HepG2 (cell line): ENCODE data around the gene ASB14. TPM values are rescaled to one million over a fixed set of nuclear protein-coding genes. Genes with fewer than 3 reads are reported as not detected.

Experiments used
- GPN1 ChIP-seq: sonication (generic); formaldehyde crosslinking; IDR thresholded peaks from 2 replicates; pipeline ENCODE4 v1.5.1; 2020; ENCODE audit warnings: missing genetic modification reagents, borderline replicate concordance
- HDAC1 ChIP-seq: sonication (generic); formaldehyde crosslinking; IDR thresholded peaks from 2 replicates; pipeline ENCODE4 v1.5.1; 2020; ENCODE audit warnings: mild to moderate bottlenecking, missing genetic modification reagents
- JUND ChIP-seq: sonication (generic); formaldehyde crosslinking; IDR thresholded peaks from 2 replicates; pipeline ENCODE4 v1.8.0; 2022; ENCODE audit warnings: mild to moderate bottlenecking, missing genetic modification reagents
- KAT8 ChIP-seq: IDR thresholded peaks from 2 replicates; pipeline ENCODE4 v1.6.1; 2016; ENCODE audit warnings: missing genetic modification reagents, missing compliant biosample characterization
- LCORL ChIP-seq, 2 experiments: fragments of 450-650 bp in 1 of 2; sonication (generic) in 1 of 2; formaldehyde crosslinking in 1 of 2; IDR thresholded peaks; 2 replicates each; pipeline versions ENCODE4 v1.5.0 to v1.6.1; 2017 to 2020; ENCODE audit warnings: antibody characterized with exemption in 1 of 2, missing genetic modification reagents in 1 of 2
- MEIS2 ChIP-seq: sonication (generic); formaldehyde crosslinking; IDR thresholded peaks from 2 replicates; pipeline ENCODE4 v1.9.0; 2021; ENCODE audit warnings: mild to moderate bottlenecking, missing genetic modification reagents
- MXD4 ChIP-seq: IDR thresholded peaks from 2 replicates; pipeline ENCODE4 v1.6.1; 2016; ENCODE audit warnings: mild to moderate bottlenecking, missing biosample characterization, missing genetic modification reagents
- NPAS2 ChIP-seq: sonication (generic); formaldehyde crosslinking; IDR thresholded peaks from 2 replicates; pipeline ENCODE4 v1.8.0; 2022; ENCODE audit warnings: mild to moderate bottlenecking, missing genetic modification reagents, borderline replicate concordance
- SIX4 ChIP-seq: sonication (generic); formaldehyde crosslinking; IDR thresholded peaks from 2 replicates; pipeline ENCODE4 v1.4.0; 2020; ENCODE audit warnings: missing genetic modification reagents
- YY1 ChIP-seq: IDR thresholded peaks from 2 replicates; pipeline ENCODE4 v1.6.1; 2011; ENCODE audit warnings: low read length, low read depth, moderate library complexity, mild to moderate bottlenecking; ENCODE audit not compliant: insufficient read depth, insufficient replicate concordance
- ZKSCAN1 ChIP-seq: fragments of 150-350 bp; IDR thresholded peaks from 2 replicates; pipeline ENCODE4 v1.6.1; 2014; ENCODE audit warnings: low read length
- ZNF350 ChIP-seq: sonication (generic); formaldehyde crosslinking; IDR thresholded peaks from 2 replicates; pipeline ENCODE4 v1.4.0; 2020; ENCODE audit warnings: mild to moderate bottlenecking, low read depth, missing genetic modification reagents, borderline replicate concordance
- ZNF589 ChIP-seq: sonication (generic); formaldehyde crosslinking; conservative IDR thresholded peaks from 2 replicates; pipeline ENCODE4 v1.8.0; 2022; ENCODE audit warnings: mild to moderate bottlenecking, moderate library complexity, missing genetic modification reagents
- ZNF672 ChIP-seq: sonication (generic); formaldehyde crosslinking; IDR thresholded peaks from 2 replicates; pipeline ENCODE4 v1.8.1; 2022; ENCODE audit warnings: missing genetic modification reagents
- ZNF713 ChIP-seq: sonication (generic); formaldehyde crosslinking; IDR thresholded peaks from 2 replicates; pipeline ENCODE4 v1.4.0; 2020; ENCODE audit warnings: mild to moderate bottlenecking, missing genetic modification reagents
- polyA plus RNA-seq, 8 experiments: library from polyadenylated mRNA; depleted of rRNA in 3 of 8; stranded (reverse) in 7 of 8; unstranded in 1 of 8; fragments of >200 nt; fragmentation: Illumina TruSeq in 4 of 8; extraction: Trizol in 4 of 8; gene quantifications; 2 replicates each; pipeline versions ENCODE4 v1.2.1 to v1.2.3, GENCODE V29; 2011 to 2016; ENCODE audit warnings: low read depth in 4 of 8, missing spikeins in 1 of 8, mixed read lengths in 1 of 8; ENCODE audit not compliant: insufficient read depth in 1 of 8
- total RNA-seq, 5 experiments: library from RNA; depleted of rRNA; stranded (reverse); fragments of >200 nt; fragmentation: Illumina TruSeq; extraction: Trizol; gene quantifications; 2 replicates each; pipeline ENCODE4 v1.2.3, GENCODE V29; 2016; ENCODE audit warnings: low read depth in 1 of 5
- TF ChIP-seq, protein P1 (sequence below): sonication (generic); formaldehyde crosslinking; IDR thresholded peaks from 2 replicates; pipeline ENCODE4 v1.5.0; 2020; ENCODE audit warnings: mild to moderate bottlenecking, missing genetic modification reagents
- TF ChIP-seq, protein P2 (sequence below): sonication (generic); formaldehyde crosslinking; IDR thresholded peaks from 2 replicates; pipeline ENCODE4 v1.8.0; 2022; ENCODE audit warnings: low read depth, missing genetic modification reagents
- TF ChIP-seq, protein P3 (sequence below): sonication (generic); formaldehyde crosslinking; IDR thresholded peaks from 2 replicates; pipeline ENCODE4 v1.4.0; 2020; ENCODE audit warnings: missing genetic modification reagents, borderline replicate concordance
- TF ChIP-seq, protein P4 (sequence below): sonication (generic); formaldehyde crosslinking; IDR thresholded peaks from 2 replicates; pipeline ENCODE4 v1.8.0; 2022; ENCODE audit warnings: missing genetic modification reagents, low read depth, mild to moderate bottlenecking, borderline replicate concordance
- TF ChIP-seq, protein P5 (sequence below), 2 experiments: sonication (generic) in 1 of 2; formaldehyde crosslinking in 1 of 2; IDR thresholded peaks; 2 replicates each; pipeline versions ENCODE4 v1.5.1 to v1.6.1; 2011 to 2020; ENCODE audit warnings: borderline replicate concordance in 1 of 2, low read depth in 1 of 2, low read length in 1 of 2, mild to moderate bottlenecking in 1 of 2, missing genetic modification reagents in 1 of 2, moderate library complexity in 1 of 2

ASB14 gene
- total and polyA plus RNA-seq, 2 of the 13 experiments (the other 11 are each of a cell fraction or from before 2014, with no cell fraction given), result not detected

DNA sequence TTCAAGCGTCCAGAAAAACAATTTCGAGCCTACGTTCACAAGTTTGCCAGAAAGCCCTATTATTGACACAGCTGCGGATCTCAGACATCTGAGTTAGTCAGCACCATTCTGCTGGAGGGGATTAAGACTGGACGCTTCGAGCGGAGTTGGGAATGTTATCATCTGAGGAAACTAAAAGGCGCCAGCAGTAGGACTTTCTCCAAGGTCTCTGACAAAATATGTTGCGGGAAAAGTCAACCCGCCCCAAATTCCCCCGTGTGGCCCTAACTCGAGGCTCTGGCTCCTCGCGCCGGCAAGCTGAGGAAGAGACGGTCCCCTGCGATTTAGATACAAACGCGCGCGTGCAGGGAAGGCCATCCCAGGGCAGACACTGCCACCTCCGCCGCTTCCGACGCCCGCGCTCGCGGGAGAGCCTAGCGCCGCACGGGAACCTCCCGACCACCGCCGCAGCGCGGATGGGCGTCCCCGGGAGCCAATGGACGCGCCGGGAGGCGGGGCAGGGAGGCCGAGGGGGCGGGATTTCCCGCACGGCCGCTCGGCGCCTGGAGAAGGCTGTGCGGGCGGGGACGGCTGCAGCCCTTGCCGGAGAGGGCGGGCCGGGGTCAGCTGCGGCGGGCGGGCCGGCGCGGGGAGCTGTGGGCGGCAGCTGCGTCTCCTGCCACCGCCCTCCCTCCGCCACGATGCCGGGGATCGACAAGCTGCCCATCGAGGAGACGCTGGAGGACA, 65.1 kb downstream of the ASB14 start, which contains the start of gene APPL1 (continued):
- TF ChIP-seq, protein P1, sequence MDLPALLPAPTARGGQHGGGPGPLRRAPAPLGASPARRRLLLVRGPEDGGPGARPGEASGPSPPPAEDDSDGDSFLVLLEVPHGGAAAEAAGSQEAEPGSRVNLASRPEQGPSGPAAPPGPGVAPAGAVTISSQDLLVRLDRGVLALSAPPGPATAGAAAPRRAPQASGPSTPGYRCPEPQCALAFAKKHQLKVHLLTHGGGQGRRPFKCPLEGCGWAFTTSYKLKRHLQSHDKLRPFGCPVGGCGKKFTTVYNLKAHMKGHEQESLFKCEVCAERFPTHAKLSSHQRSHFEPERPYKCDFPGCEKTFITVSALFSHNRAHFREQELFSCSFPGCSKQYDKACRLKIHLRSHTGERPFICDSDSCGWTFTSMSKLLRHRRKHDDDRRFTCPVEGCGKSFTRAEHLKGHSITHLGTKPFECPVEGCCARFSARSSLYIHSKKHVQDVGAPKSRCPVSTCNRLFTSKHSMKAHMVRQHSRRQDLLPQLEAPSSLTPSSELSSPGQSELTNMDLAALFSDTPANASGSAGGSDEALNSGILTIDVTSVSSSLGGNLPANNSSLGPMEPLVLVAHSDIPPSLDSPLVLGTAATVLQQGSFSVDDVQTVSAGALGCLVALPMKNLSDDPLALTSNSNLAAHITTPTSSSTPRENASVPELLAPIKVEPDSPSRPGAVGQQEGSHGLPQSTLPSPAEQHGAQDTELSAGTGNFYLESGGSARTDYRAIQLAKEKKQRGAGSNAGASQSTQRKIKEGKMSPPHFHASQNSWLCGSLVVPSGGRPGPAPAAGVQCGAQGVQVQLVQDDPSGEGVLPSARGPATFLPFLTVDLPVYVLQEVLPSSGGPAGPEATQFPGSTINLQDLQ (CRISPR knock-in tag), result 0 out of 2 replicates have a peak, but pooled peaks have one; percentile 18
- TF ChIP-seq HDAC1 (peak; percentile 89), SIX4 (no peak), MXD4 (0 out of 2 replicates have a peak, but pooled peaks have one; percentile 74), KAT8 (peak; percentile 71; the same call in 1 of the 2 replicates), ZNF589 (CRISPR knock-in tag) (no peak), ZNF350 (peak; percentile 34; the same call in 1 of the 2 replicates), YY1 (peak; percentile 40), MEIS2 (CRISPR knock-in tag) (peak; percentile 80), ZNF713 (CRISPR knock-in tag) (no peak), ZKSCAN1 (no peak), LCORL (IDR thresholded peaks at IDR 0.05) (no peak), LCORL (CRISPR knock-in tag; IDR thresholded peaks at IDR 0.05) (no peak), GPN1 (CRISPR knock-in tag) (no peak), ZNF672 (CRISPR knock-in tag) (no peak), JUND (CRISPR knock-in tag) (no peak), NPAS2 (no peak)
- TF ChIP-seq, protein P2, sequence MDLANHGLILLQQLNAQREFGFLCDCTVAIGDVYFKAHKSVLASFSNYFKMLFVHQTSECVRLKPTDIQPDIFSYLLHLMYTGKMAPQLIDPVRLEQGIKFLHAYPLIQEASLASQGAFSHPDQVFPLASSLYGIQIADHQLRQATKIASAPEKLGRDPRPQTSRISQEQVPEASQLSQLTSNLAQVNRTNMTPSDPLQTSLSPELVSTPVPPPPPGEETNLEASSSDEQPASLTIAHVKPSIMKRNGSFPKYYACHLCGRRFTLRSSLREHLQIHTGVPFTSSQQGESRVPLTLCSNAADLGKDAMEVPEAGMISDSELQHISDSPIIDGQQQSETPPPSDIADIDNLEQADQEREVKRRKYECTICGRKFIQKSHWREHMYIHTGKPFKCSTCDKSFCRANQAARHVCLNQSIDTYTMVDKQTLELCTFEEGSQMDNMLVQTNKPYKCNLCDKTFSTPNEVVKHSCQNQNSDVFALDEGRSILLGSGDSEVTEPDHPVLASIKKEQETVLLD (CRISPR knock-in tag), result peak; percentile 85; the same call in 1 of the 2 replicates
- TF ChIP-seq, protein P3, sequence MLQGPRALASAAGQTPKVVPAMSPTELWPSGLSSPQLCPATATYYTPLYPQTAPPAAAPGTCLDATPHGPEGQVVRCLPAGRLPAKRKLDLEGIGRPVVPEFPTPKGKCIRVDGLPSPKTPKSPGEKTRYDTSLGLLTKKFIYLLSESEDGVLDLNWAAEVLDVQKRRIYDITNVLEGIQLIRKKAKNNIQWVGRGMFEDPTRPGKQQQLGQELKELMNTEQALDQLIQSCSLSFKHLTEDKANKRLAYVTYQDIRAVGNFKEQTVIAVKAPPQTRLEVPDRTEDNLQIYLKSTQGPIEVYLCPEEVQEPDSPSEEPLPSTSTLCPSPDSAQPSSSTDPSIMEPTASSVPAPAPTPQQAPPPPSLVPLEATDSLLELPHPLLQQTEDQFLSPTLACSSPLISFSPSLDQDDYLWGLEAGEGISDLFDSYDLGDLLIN (CRISPR knock-in tag), result no peak
- TF ChIP-seq, protein P4, sequence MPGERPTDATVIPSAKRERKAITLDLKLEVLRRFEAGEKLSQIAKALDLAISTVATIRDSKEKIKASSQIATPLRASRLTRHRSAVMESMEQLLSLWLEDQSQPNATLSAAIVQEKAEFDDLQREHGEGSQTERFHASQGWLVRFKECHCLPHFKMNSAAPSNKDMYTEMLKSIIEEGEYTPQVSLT, result peak; percentile 19; the same call in 1 of the 2 replicates
- TF ChIP-seq, protein P5, sequence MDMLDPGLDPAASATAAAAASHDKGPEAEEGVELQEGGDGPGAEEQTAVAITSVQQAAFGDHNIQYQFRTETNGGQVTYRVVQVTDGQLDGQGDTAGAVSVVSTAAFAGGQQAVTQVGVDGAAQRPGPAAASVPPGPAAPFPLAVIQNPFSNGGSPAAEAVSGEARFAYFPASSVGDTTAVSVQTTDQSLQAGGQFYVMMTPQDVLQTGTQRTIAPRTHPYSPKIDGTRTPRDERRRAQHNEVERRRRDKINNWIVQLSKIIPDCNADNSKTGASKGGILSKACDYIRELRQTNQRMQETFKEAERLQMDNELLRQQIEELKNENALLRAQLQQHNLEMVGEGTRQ (IDR thresholded peaks at IDR 0.05; ENCODE audit: low read depth, low read length), result no peak
- TF ChIP-seq, protein P5 (CRISPR knock-in tag; IDR thresholded peaks at IDR 0.05; ENCODE audit: borderline replicate concordance), result 0 out of 2 replicates have a peak, but pooled peaks have one; percentile 46
